HG03378 (cell line): ENCODE results near the gene OCLN.
"Not testable (repeated sequence)": the region's sequence is repeated elsewhere in the genome, so short reads cannot be mapped to it uniquely, and the experiment has no call there.

ENCODE experiments used
- ATAC-seq: cut with Tn5 transposase; IDR thresholded peaks from one replicate; pipeline ENCODE4 v1.9.1; 2021; ENCODE audit warnings: mild to moderate bottlenecking, moderate library complexity; ENCODE audit not compliant: unreplicated experiment

The OCLN gene

GRCh38 chr5:69527128-69527770 lies 34.7 kb downstream of the OCLN start:
- no peak for ATAC-seq

GRCh38 chr5:69528035-69528434 lies 35.4 kb downstream of the OCLN start:
- no peak for ATAC-seq

- no peak for ATAC-seq
Observed at GRCh38 chr5:69528609-69529008, 36.0 kb downstream of the OCLN start.

- no peak for ATAC-seq
Observed at GRCh38 chr5:69530561-69531405, 38.2 kb downstream of the OCLN start.

DNA sequence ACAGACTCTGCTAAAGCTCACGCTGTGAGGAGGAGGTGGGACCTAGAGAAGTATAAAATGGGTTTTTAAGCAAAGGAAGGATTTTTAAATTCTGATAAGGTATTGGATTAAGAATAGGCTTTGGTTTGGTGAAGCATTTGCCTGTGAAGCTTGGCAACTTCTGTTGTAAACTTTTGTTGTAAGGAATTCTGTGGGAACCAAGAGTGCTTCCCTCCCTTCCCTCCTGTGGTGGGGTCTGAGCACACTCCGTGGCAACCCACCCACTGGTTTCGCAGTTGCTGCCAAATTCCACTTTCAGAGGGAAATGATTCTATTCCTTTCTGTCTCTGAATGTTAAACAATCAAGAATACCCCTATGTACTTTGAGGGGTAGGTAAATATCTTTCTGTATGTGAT lies 38.8 kb downstream of the OCLN start:
- no peak for ATAC-seq

DNA sequence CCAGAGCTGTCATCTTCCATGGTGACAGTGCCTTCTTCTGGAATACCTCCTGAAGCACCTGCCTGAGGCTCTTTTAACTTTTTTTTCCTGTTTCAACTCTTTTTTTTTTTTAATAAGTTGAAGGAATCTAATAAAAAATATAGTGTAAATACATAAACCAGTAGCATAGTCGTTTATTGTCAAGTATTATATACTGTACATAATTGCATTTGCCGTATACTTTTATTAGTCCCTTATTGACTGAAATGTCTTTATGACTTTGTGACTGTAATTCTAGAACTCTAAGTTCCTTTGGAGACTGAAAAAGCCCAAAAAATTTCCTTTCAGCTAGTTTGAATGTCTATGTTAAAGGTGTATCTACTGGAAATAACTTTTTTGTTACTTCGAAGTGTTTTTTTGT lies 45.3 kb downstream of the OCLN start:
- ATAC-seq: not testable (repeated sequence)

DNA sequence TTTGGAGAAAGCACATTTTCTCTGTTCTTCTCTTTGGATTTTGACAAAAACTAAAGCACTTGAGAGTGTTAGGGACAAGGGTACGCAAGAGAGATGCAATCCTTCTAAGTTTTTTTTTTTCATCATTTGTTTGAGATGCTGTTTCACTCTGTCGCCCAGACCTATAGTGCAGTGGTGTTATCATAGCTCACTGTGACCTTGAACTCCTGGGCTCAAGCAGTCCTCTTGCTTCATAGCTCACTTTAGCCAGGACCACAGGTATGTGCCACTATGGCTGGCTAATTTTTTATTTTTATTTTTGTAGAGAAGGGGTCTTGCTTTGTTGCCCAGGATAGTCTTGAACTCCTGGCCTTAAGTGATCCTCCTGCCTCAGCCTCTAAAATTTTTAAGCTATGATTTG lies 46.1 kb downstream of the OCLN start:
- ATAC-seq: not testable (repeated sequence)

GRCh38 chr5:69541347-69541746 lies 48.8 kb downstream of the OCLN start:
- not testable (repeated sequence) for ATAC-seq

GRCh38 chr5:69542838-69543618 lies 50.4 kb downstream of the OCLN start:
- not testable (repeated sequence) for ATAC-seq

GRCh38 chr5:69544602-69545001 lies 52.0 kb downstream of the OCLN start:
- ATAC-seq: not testable (repeated sequence)

- peak; percentile 93 for ATAC-seq
Observed at GRCh38 chr5:69559908-69560330, 67.3 kb downstream of the OCLN start, which contains the start of gene GTF2H2C. TSS of gene GTF2H2C (plus strand) at chr5:69560191. CDS start at chr5:69565133, 4,942 bp downstream.

DNA sequence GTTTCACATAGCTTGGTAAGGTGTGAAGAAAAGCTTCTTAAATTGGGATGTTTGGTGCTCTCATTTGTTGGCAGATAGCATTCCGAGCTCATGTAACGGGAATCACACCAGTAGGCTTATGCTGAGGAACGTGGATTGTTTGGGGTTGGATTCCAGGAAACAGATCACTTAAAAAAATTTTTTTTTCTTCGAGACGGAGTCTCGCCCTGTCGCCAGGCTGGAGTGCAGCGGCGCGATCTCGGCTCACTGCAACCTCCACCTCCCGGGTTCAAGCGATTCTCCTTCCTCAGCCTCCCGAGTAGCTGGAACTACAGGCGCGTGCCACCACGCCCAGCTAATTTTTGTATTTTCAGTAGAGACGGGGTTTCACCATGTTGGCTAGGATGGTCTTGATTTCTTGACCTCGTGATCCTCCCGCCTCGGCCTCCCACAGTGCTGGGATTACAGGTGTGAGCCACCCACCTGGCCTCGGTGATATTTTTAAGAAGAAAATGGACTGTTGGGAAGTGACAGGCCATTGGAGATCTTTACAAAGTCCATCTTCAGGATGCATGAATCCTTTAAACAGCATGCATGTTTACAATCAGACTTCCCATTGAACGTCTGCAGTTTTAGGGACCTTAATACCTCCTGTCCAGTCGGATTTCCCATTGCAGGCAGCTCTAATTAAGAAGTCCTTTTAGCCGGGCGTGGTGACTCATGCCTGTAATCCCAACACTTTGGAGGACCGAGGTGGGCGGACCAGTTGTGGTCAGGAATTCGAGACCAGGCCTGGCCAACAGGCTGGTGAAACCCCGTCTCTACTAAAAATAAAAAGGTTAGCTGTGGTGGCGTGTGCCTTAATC lies 68.2 kb downstream of the OCLN start:
- ATAC-seq: not testable (repeated sequence)

- not testable (repeated sequence) for ATAC-seq
Observed at GRCh38 chr5:69566172-69566571, 73.6 kb downstream of the OCLN start.

DNA sequence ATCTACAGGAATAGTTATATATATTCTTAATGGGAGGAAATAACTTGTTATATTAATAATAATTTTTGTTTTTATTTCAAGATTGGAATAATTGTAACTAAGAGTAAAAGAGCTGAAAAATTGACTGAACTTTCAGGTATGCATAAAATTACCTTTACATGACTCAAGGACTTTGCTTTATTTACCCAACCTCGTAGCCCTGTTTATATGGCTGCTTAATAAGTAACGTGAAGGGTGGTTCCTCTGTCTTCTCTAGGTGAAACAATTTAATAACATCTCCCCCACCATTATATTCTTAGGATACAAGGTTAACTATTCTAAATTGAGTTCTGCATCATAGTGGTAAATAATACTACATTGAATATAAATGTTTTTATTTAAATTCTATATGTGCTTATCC lies 75.5 kb downstream of the OCLN start:
- not testable (repeated sequence) for ATAC-seq

- not testable (repeated sequence) for ATAC-seq
Observed at GRCh38 chr5:69583356-69583755, 90.8 kb downstream of the OCLN start.

DNA sequence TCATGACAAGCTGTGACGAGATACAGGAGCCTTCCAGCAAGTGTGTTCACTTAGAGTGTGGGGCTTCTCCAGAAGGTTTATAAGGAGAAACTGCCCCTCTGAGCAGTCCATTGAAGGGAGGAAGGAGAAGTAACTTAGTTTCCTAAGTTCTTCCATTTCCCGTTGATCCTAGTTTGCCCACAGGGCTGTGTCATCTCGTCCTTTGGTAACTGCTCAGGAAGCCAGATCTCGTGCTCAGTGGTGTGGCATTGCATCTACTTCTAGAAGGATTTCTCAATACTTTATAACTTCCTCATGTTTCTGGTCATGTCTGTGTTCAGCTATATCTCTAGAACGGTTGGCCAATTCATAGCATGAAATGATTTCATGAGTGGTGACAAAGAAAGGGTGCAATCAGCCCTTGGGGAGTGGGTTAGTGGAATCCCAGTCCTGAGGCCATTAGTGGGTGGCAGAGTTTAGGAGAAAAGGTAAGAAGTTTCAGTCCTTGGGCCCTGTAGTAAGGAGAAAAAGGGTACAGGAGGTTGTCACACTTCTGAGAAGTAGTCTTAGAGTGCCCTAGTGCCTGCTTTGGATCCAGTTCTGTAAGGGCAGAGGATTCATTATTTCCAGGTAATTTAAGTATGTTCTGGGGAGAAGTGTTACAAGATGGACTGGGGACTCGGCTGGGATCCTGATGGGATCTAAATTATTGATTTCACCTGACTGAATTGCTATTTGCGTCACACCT lies 103.7 kb downstream of the OCLN start:
- not testable (repeated sequence) for ATAC-seq

DNA sequence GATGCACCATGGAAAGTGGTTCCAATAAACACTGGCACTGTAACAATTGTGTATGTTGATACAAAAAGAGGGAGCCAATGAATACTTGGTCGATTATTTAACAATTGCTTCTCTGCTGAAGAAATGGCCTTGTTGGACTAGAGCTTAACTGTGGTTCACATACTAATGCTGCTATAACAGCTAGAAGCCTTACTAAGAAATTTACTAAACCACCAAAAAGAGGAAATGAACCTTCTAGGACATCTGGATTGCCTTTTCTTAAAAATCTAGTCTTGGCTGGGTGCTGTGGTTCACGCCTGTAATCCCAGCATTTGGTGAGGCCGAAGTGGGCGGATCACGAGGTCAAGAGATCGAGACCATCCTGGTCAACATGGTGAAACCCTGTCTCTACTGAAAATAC lies 109.4 kb downstream of the OCLN start:
- peak; percentile 82 for ATAC-seq

- not testable (repeated sequence) for ATAC-seq
Observed at GRCh38 chr5:69606839-69607238, 114.2 kb downstream of the OCLN start.
